ENCODE results near the gene ZNF674.

- TF ChIP-seq, protein P1, sequence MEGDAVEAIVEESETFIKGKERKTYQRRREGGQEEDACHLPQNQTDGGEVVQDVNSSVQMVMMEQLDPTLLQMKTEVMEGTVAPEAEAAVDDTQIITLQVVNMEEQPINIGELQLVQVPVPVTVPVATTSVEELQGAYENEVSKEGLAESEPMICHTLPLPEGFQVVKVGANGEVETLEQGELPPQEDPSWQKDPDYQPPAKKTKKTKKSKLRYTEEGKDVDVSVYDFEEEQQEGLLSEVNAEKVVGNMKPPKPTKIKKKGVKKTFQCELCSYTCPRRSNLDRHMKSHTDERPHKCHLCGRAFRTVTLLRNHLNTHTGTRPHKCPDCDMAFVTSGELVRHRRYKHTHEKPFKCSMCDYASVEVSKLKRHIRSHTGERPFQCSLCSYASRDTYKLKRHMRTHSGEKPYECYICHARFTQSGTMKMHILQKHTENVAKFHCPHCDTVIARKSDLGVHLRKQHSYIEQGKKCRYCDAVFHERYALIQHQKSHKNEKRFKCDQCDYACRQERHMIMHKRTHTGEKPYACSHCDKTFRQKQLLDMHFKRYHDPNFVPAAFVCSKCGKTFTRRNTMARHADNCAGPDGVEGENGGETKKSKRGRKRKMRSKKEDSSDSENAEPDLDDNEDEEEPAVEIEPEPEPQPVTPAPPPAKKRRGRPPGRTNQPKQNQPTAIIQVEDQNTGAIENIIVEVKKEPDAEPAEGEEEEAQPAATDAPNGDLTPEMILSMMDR (conservative IDR thresholded peaks at IDR 0.05; ENCODE audit: low read depth, low read length), result no peak
- no peak for TF ChIP-seq EZH2 (IDR thresholded peaks at IDR 0.05; ENCODE audit: borderline replicate concordance, low read depth, low read length, poor library complexity, severe bottlenecking)
Measured at GRCh38 chrX:46588263-46588662, 43.0 kb upstream of the ZNF674 start.
